PC-3 (cell line): ENCODE data around the gene PLCB4. TPM values are rescaled to one million over a fixed set of nuclear protein-coding genes. Genes with fewer than 3 reads are reported as not detected.

ENCODE experiments used
- ATAC-seq: fragments of 200-7000 bp; cut with Tn5 transposase; 2 replicates; pipeline ENCODE4 v1.9.1; 2020; ENCODE audit warnings: mild to moderate bottlenecking, moderate library complexity
- BruUV-seq: library from RNA; stranded (reverse); fragments of 400-500 nt; replicated peaks from 2 replicates; lab custom pipeline; 2021; lab: Mats Ljungman, UMichigan
- CTCF ChIA-PET: fragments of 300-600 bp; sonication (Branson Sonifier 250); formaldehyde crosslinking; loops from one replicate; lab custom pipeline; 2022; ENCODE audit warnings: antibody characterized with exemption; lab: Charles Lee
- POLR2A ChIA-PET: fragments of 300-600 bp; sonication (Branson Sonifier 250); formaldehyde crosslinking; loops from one replicate; lab custom pipeline; 2022; ENCODE audit warnings: antibody characterized with exemption; ENCODE audit not compliant: unreplicated experiment; lab: Charles Lee
- DNase-seq: peaks from one replicate; pipeline ENCODE4 v3.0.0-alpha.2; 2015
- H2AFZ ChIP-seq: fragments of 300-600 bp; sonication (generic); 2 replicates; pipeline ENCODE4 v1.6.0; 2016; ENCODE audit warnings: antibody characterized with exemption, low read length
- H3F3A ChIP-seq: fragments of 300-600 bp; sonication (generic); one replicate; pipeline ENCODE4 v1.6.0; 2017; ENCODE audit warnings: antibody characterized with exemption, low read length, control low read depth, mild to moderate bottlenecking; ENCODE audit not compliant: unreplicated experiment
- H3K27ac ChIP-seq: fragments of 300-600 bp; sonication (generic); 2 replicates; pipeline ENCODE4 v1.5.1; 2016; ENCODE audit warnings: mild to moderate bottlenecking, low read length
- H3K27me3 ChIP-seq: fragments of 300-600 bp; sonication (generic); 2 replicates; pipeline ENCODE4 v1.6.1; 2016; ENCODE audit warnings: low read length, mixed read lengths
- H3K36me3 ChIP-seq: fragments of 300-600 bp; sonication (generic); 2 replicates; pipeline ENCODE4 v1.6.1; 2016; ENCODE audit warnings: low read depth, mixed run types, low read length, mixed read lengths
- H3K4me1 ChIP-seq: fragments of 300-600 bp; sonication (generic); 2 replicates; pipeline ENCODE4 v1.5.1; 2016; ENCODE audit warnings: low read length; ENCODE audit not compliant: insufficient read depth
- H3K4me2 ChIP-seq: fragments of 300-600 bp; sonication (generic); 2 replicates; pipeline ENCODE4 v1.6.0; 2016; ENCODE audit warnings: low read length
- H3K4me3 ChIP-seq: fragments of 300-600 bp; sonication (generic); 2 replicates; pipeline ENCODE4 v1.5.1; 2016; ENCODE audit warnings: mild to moderate bottlenecking, low read length, mixed read lengths
- H3K79me2 ChIP-seq: fragments of 300-600 bp; sonication (generic); 2 replicates; pipeline ENCODE4 v1.6.1; 2017; ENCODE audit warnings: low read length, mixed read lengths
- H3K9ac ChIP-seq: fragments of 300-600 bp; sonication (generic); 2 replicates; pipeline ENCODE4 v1.6.0; 2016; ENCODE audit warnings: mild to moderate bottlenecking, low read length
- H3K9me2 ChIP-seq: fragments of 300-600 bp; sonication (generic); replicated peaks from 2 replicates; pipeline ENCODE4 v1.6.1; 2016; ENCODE audit warnings: mixed run types, low read length, mixed read lengths
- H3K9me3 ChIP-seq: fragments of 300-600 bp; sonication (generic); 2 replicates; pipeline ENCODE4 v1.6.1; 2016; ENCODE audit warnings: low read length, mixed read lengths
- H4K20me1 ChIP-seq: fragments of 300-600 bp; sonication (generic); 2 replicates; pipeline ENCODE4 v1.6.1; 2016; ENCODE audit warnings: low read length, mixed read lengths
- CTCF ChIP-seq: fragments of 300-600 bp; sonication (generic); conservative IDR thresholded peaks from 2 replicates; pipeline ENCODE4 v1.5.1; 2017; ENCODE audit warnings: antibody characterized with exemption, low read depth, mild to moderate bottlenecking, low read length
- EZH2 ChIP-seq: fragments of 300-600 bp; sonication (generic); IDR thresholded peaks from one replicate; pipeline ENCODE4 v1.6.1; 2017; ENCODE audit warnings: antibody characterized with exemption, mild to moderate bottlenecking, low read length; ENCODE audit not compliant: unreplicated experiment
- EZH2phosphoT487 ChIP-seq: fragments of 300-600 bp; sonication (generic); IDR thresholded peaks from 2 replicates; pipeline ENCODE4 v1.6.1; 2018; ENCODE audit warnings: mild to moderate bottlenecking, antibody characterized with exemption, low read length, borderline replicate concordance
- intact Hi-C: fragments of 100-400 bp; cut with micrococcal nuclease; formaldehyde crosslinking; loops from 2 replicates; pipeline ENCODE4 v1.9.0; 2023
- total RNA-seq: library from RNA; depleted of rRNA; stranded (reverse); fragments of >200 nt; gene quantifications from 2 replicates; pipeline ENCODE4 v1.2.3, GENCODE V29; 2014

Gene PLCB4
- total RNA-seq, 1 experiment from 2014 or later, result 25.4 TPM

DNA sequence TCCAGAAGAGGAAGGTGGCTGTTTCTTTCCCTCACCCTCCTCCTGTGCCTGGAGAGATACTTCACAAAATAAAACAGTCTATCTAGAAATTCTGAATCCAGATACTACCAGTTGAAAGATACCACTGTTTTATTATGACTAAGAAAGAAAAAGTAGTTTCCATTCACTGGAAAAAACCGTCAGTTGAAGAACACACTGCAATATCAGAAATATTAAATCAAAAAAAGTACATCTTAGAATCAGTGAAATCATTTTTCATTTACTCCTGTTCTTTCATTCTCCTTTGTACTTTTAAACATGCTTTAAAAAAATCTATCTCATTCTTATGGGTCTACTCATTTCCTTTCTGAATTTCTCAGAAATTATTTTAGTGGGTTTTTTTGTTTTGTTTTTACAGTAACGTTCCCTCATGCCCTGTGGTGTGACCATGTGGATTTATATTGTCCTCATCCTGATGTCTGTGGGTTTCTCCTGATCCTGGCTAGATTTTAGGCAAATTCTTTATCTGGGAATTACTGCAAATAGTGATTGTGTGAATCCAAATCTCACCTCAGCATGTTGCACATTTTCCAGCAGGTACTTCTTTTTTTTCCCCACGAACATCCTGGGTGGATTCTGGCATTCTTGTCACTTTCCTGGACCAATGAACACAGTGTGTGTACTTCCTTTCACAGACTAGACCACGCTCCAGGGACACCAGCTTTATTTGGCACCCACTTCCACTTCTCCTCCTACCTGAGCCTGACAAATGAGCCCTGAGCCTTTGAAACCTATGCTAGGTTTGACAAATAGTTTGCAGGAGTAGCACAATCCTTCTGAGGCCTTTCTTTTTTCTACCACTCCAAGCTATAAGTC, 331.5 kb downstream of the PLCB4 start:
- CTCF ChIA-PET, result no interaction called here
- TF ChIP-seq CTCF (no peak), EZH2phosphoT487 (no peak), EZH2 (no peak)
- no peaks in the 10 kb centered on the region for H3K9me2 ChIP-seq
- H3K27me3 ChIP-seq, result no peaks in the 10 kb centered on the region
- no peaks in the 10 kb centered on the region for H3K4me1 ChIP-seq
- no peaks in the 10 kb centered on the region for H4K20me1 ChIP-seq
- intact Hi-C loops, result no loop called here
- no peak overlapping the region for H2AFZ ChIP-seq
- no peak overlapping the region for H3K4me3 ChIP-seq
- H3K9ac ChIP-seq, result no peak overlapping the region
- H3K27ac ChIP-seq, result no peak overlapping the region
- H3K36me3 ChIP-seq, result peaks cover 10% of the 10 kb centered on the region; the same call in 1 of the 2 replicates
- no peaks in the 10 kb centered on the region for H3K79me2 ChIP-seq
- H3K4me2 ChIP-seq, result no peak overlapping the region
- no peaks in the 10 kb centered on the region for H3K9me3 ChIP-seq
- no peaks in the 10 kb centered on the region for H3F3A ChIP-seq
- BruUV-seq, result no TSS peak
- POLR2A ChIA-PET, result interaction anchor here (0.6 kb wide), 1 partner anchor 19 kb away, joined by 3 read pairs; no protein-coding TSS in a partner anchor
- ATAC-seq, result no peak
- no peak for DNase-seq

GRCh38 chr20:9401371-9401770, 332.5 kb downstream of the PLCB4 start:
- intact Hi-C loops, result no loop called here
- Histone ChIP-seq H3K4me1 (no peaks in the 10 kb centered on the region), H3K9ac (no peak overlapping the region), H3K4me2 (no peak overlapping the region), H4K20me1 (no peaks in the 10 kb centered on the region), H3K27me3 (no peaks in the 10 kb centered on the region), H2AFZ (no peak overlapping the region), H3F3A (no peaks in the 10 kb centered on the region), H3K36me3 (peaks cover 8% of the 10 kb centered on the region; the same call in 1 of the 2 replicates), H3K27ac (no peak overlapping the region), H3K9me3 (no peaks in the 10 kb centered on the region), H3K4me3 (no peak overlapping the region), H3K79me2 (no peaks in the 10 kb centered on the region), H3K9me2 (no peaks in the 10 kb centered on the region)
- no peak for TF ChIP-seq EZH2phosphoT487
- no peak for TF ChIP-seq EZH2
- no peak for TF ChIP-seq CTCF
- ChIA-PET CTCF (no interaction called here), POLR2A (no interaction called here)
- BruUV-seq, result no TSS peak
- DNase-seq (no peak), ATAC-seq (no peak)

DNA sequence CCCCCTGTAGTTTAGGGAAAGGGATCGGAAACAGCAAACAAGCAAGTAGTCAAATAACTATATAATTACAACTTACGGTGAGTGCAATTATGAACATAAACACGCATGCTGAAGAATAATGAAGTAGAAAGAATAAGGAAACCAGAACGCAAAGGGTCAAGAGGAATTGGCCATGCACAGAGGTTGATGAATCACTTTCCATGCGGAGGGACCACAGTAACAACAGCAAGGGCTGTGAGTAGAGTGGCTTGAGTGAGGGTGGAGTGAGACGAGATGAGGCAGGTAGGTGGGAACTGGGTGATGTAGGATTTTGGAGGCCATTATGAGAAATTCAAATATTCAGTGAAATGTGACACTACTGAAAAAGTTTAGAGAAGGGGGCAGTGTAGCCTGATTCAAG, 333.3 kb downstream of the PLCB4 start:
- intact Hi-C loops, result no loop called here
- no peak overlapping the region for H3K27ac ChIP-seq

More for the DNA sequence above, 333.3 kb downstream of the PLCB4 start:
- H3K4me3 ChIP-seq, result no peak overlapping the region
- no TSS peak for BruUV-seq
- H3K4me2 ChIP-seq, result no peak overlapping the region
- H2AFZ ChIP-seq, result no peak overlapping the region
- H3K9me2 ChIP-seq, result no peaks in the 10 kb centered on the region
- POLR2A ChIA-PET, result no interaction called here
- no peaks in the 10 kb centered on the region for H3K27me3 ChIP-seq
- CTCF ChIA-PET, result no interaction called here
- no peaks in the 10 kb centered on the region for H3K4me1 ChIP-seq
- TF ChIP-seq EZH2, result no peak
- no peak for TF ChIP-seq CTCF
- no peak for TF ChIP-seq EZH2phosphoT487
- ATAC-seq (no peak), DNase-seq (no peak)
- H3K9me3 ChIP-seq, result no peaks in the 10 kb centered on the region
- H3F3A ChIP-seq, result no peaks in the 10 kb centered on the region
- no peak overlapping the region for H3K9ac ChIP-seq
- H4K20me1 ChIP-seq, result no peaks in the 10 kb centered on the region
- no peaks in the 10 kb centered on the region for H3K79me2 ChIP-seq
- H3K36me3 ChIP-seq, result peaks cover 8% of the 10 kb centered on the region; the same call in 1 of the 2 replicates
